GM12864 (cell line): ENCODE measurements around the gene TRIM9.
A peak's percentile ranks its signal among the peaks of the same experiment; 100 is the strongest.

Experiments used
- DNase-seq: peaks from one replicate; pipeline ENCODE4 v3.0.0-alpha.2; 2011; ENCODE audit warnings: low read depth
- H3K4me3 ChIP-seq: 2 replicates; pipeline ENCODE4 v1.5.1; 2011; ENCODE audit warnings: mild to moderate bottlenecking, low read depth, low read length, control low read depth
- CTCF ChIP-seq: IDR thresholded peaks from 2 replicates; pipeline ENCODE4 v1.5.1; 2011; ENCODE audit warnings: low read depth, mild to moderate bottlenecking, moderate library complexity, low read length, control low read depth, inconsistent platforms; ENCODE audit errors: missing control alignments

The TRIM9 gene

GRCh38 chr14:51129130-51129529 is 34.2 kb upstream of the TRIM9 start:
- peak; percentile 35 for TF ChIP-seq CTCF
- no peak for DNase-seq
- no peak overlapping the region for H3K4me3 ChIP-seq

- TF ChIP-seq CTCF: no peak
- no peak for DNase-seq
- no peak overlapping the region for H3K4me3 ChIP-seq
Measured at GRCh38 chr14:51124029-51124428, 29.1 kb upstream of the TRIM9 start.

GRCh38 chr14:51121096-51121495 is 26.2 kb upstream of the TRIM9 start:
- no peak for TF ChIP-seq CTCF
- DNase-seq: no peak
- no peak overlapping the region for H3K4me3 ChIP-seq

GRCh38 chr14:51119411-51120051 is 24.6 kb upstream of the TRIM9 start:
- no peak for TF ChIP-seq CTCF
- no peak overlapping the region for H3K4me3 ChIP-seq
- no peak for DNase-seq

GRCh38 chr14:51118993-51119392 is 24.1 kb upstream of the TRIM9 start:
- TF ChIP-seq CTCF: no peak
- DNase-seq: no peak

GRCh38 chr14:51117593-51117992 is 22.7 kb upstream of the TRIM9 start:
- no peak for TF ChIP-seq CTCF
- no peak for DNase-seq

More at GRCh38 chr14:51118993-51119392, 24.1 kb upstream of the TRIM9 start:
- no peak overlapping the region for H3K4me3 ChIP-seq

GRCh38 chr14:51116682-51117081 is 21.8 kb upstream of the TRIM9 start:
- no peak overlapping the region for H3K4me3 ChIP-seq
- no peak for TF ChIP-seq CTCF
- no peak for DNase-seq

More at GRCh38 chr14:51117593-51117992, 22.7 kb upstream of the TRIM9 start:
- no peak overlapping the region for H3K4me3 ChIP-seq
